NCI-H1417 treated with DMSO at 0.1 percent for 48 hours (cell line): ENCODE measurements around the gene SLC34A1.
"Not testable (repeated sequence)": the region's sequence is repeated elsewhere in the genome, so short reads cannot be mapped to it uniquely, and the experiment has no call there.

Experiments used
- DNase-seq: peaks from one replicate; lab custom pipeline; 2025; lab: John Stamatoyannopoulos, UW

The SLC34A1 gene

GRCh38 chr5:177384134-177384533, at the start of gene SLC34A1:
TSS of gene SLC34A1 (plus strand) at chr5:177384434. CDS start at chr5:177385742, 1,308 bp downstream.
- DNase-seq = no peak

GRCh38 chr5:177334781-177335700, 49.2 kb upstream of the SLC34A1 start:
- DNase-seq = no peak

GRCh38 chr5:177335701-177336065, 48.6 kb upstream of the SLC34A1 start:
- no peak for DNase-seq

GRCh38 chr5:177336112-177336511, 48.1 kb upstream of the SLC34A1 start:
- no peak for DNase-seq

- no peak for DNase-seq
Measured at GRCh38 chr5:177336603-177337494, 47.4 kb upstream of the SLC34A1 start.

GRCh38 chr5:177338251-177339106, 45.8 kb upstream of the SLC34A1 start:
- DNase-seq = no peak

- DNase-seq = no peak
Measured at GRCh38 chr5:177339107-177339638, 45.1 kb upstream of the SLC34A1 start.

- not testable (repeated sequence) for DNase-seq
Measured at GRCh38 chr5:177343000-177343399, 41.2 kb upstream of the SLC34A1 start.

- DNase-seq = no peak
Measured at GRCh38 chr5:177343777-177344176, 40.5 kb upstream of the SLC34A1 start.

- no peak for DNase-seq
Measured at GRCh38 chr5:177344891-177345290, 39.3 kb upstream of the SLC34A1 start.

- DNase-seq = no peak
Measured at GRCh38 chr5:177346820-177347219, 37.4 kb upstream of the SLC34A1 start.

GRCh38 chr5:177347699-177348098, 36.5 kb upstream of the SLC34A1 start:
- no peak for DNase-seq

GRCh38 chr5:177349362-177349647, 34.9 kb upstream of the SLC34A1 start:
- DNase-seq = no peak

- DNase-seq = no peak
Measured at GRCh38 chr5:177349762-177350161, 34.5 kb upstream of the SLC34A1 start.

- DNase-seq = no peak
Measured at GRCh38 chr5:177350776-177351391, 33.4 kb upstream of the SLC34A1 start.

- DNase-seq = peak; percentile 51
Measured at GRCh38 chr5:177351392-177352329, 32.6 kb upstream of the SLC34A1 start, which contains the start of gene LMAN2. TSS of gene LMAN2 (minus strand) at chr5:177351668. CDS start at chr5:177351647, 21 bp downstream.

GRCh38 chr5:177353093-177353492, 31.1 kb upstream of the SLC34A1 start:
- no peak for DNase-seq

- no peak for DNase-seq
Measured at GRCh38 chr5:177354256-177354655, 30.0 kb upstream of the SLC34A1 start.

- no peak for DNase-seq
Measured at GRCh38 chr5:177354711-177355110, 29.5 kb upstream of the SLC34A1 start.
